Ishikawa (cell line): Measurements from ENCODE around the gene MYH10.

ENCODE experiments used
- CEBPB ChIP-seq: IDR thresholded peaks from 2 replicates; pipeline ENCODE4 v1.6.1; 2012
- CREB1 ChIP-seq: IDR thresholded peaks from 2 replicates; pipeline ENCODE4 v1.6.1; 2012; ENCODE audit warnings: low read depth
- EGR1 ChIP-seq: IDR thresholded peaks from 2 replicates; pipeline ENCODE4 v1.6.1; 2012
- EP300 ChIP-seq: IDR thresholded peaks from 2 replicates; pipeline ENCODE4 v1.6.1; 2012; ENCODE audit warnings: borderline replicate concordance
- FOXM1 ChIP-seq: IDR thresholded peaks from 2 replicates; pipeline ENCODE4 v1.6.1; 2012; ENCODE audit warnings: low read depth, borderline replicate concordance
- MAX ChIP-seq: IDR thresholded peaks from 2 replicates; pipeline ENCODE4 v1.6.1; 2012
- NFIC ChIP-seq: IDR thresholded peaks from 2 replicates; pipeline ENCODE4 v1.6.1; 2012
- RAD21 ChIP-seq: IDR thresholded peaks from 2 replicates; pipeline ENCODE4 v1.6.1; 2012; ENCODE audit warnings: low read depth
- REST ChIP-seq: IDR thresholded peaks from 2 replicates; pipeline ENCODE4 v1.6.1; 2012; ENCODE audit warnings: low read depth, mild to moderate bottlenecking
- TAF1 ChIP-seq: IDR thresholded peaks from 2 replicates; pipeline ENCODE4 v1.6.1; 2012; ENCODE audit warnings: low read depth, mild to moderate bottlenecking
- TCF12 ChIP-seq: IDR thresholded peaks from 2 replicates; pipeline ENCODE4 v1.6.1; 2012; ENCODE audit warnings: low read depth
- TEAD4 ChIP-seq: IDR thresholded peaks from 2 replicates; pipeline ENCODE4 v1.6.1; 2012
- USF1 ChIP-seq: IDR thresholded peaks from 2 replicates; pipeline ENCODE4 v1.6.1; 2012
- YY1 ChIP-seq: IDR thresholded peaks from 2 replicates; pipeline ENCODE4 v1.6.1; 2012; ENCODE audit warnings: low read depth
- ZBTB7A ChIP-seq: IDR thresholded peaks from 2 replicates; pipeline ENCODE4 v1.6.1; 2012; ENCODE audit warnings: low read depth

MYH10 gene

GRCh38 chr17:8664456-8665126, 34.1 kb upstream of the MYH10 start:
- no peak for TF ChIP-seq NFIC
- TF ChIP-seq MAX = no peak
- no peak for TF ChIP-seq REST
- no peak for TF ChIP-seq USF1
- no peak for TF ChIP-seq YY1
- TF ChIP-seq EGR1 = no peak
- no peak for TF ChIP-seq FOXM1
- TF ChIP-seq TAF1 = no peak
- TF ChIP-seq CREB1 = no peak
- TF ChIP-seq TCF12 = no peak
- no peak for TF ChIP-seq TEAD4
- TF ChIP-seq EP300 = no peak
- TF ChIP-seq RAD21 = no peak
- no peak for TF ChIP-seq ZBTB7A
- no peak for TF ChIP-seq CEBPB

- TF ChIP-seq EGR1 (no peak), USF1 (no peak), REST (no peak), FOXM1 (no peak), TCF12 (no peak), YY1 (no peak)
These were observed 32.4 kb upstream of the MYH10 start for GRCh38 chr17:8662973-8663372.

GRCh38 chr17:8662076-8662831, 31.7 kb upstream of the MYH10 start:
- no peak for TF ChIP-seq CREB1
- no peak for TF ChIP-seq EP300
- no peak for TF ChIP-seq REST
- TF ChIP-seq RAD21 = no peak
- no peak for TF ChIP-seq TEAD4
- TF ChIP-seq NFIC = no peak
- TF ChIP-seq ZBTB7A = no peak
- TF ChIP-seq EGR1 = no peak
- no peak for TF ChIP-seq YY1
- no peak for TF ChIP-seq TCF12
- no peak for TF ChIP-seq FOXM1
- TF ChIP-seq MAX = no peak
- no peak for TF ChIP-seq TAF1
- no peak for TF ChIP-seq CEBPB
- TF ChIP-seq USF1 = no peak

GRCh38 chr17:8659758-8660410, 29.4 kb upstream of the MYH10 start:
- TF ChIP-seq YY1 (no peak), TAF1 (no peak), CEBPB (no peak), NFIC (no peak), RAD21 (no peak), USF1 (no peak), TEAD4 (no peak), FOXM1 (no peak), EGR1 (no peak), ZBTB7A (no peak), EP300 (no peak), TCF12 (no peak), CREB1 (no peak), REST (no peak), MAX (no peak)
